Right lobe of liver (tissue), 6 donors: ENCODE measurements around the gene CACNA1B. TPM values are rescaled to one million over a fixed set of nuclear protein-coding genes. Genes with fewer than 3 reads are reported as not detected.

Experiments used
- ATAC-seq, 4 donors: fragments of 200-7000 bp; cut with Tn5 transposase; one replicate each; pipeline ENCODE4 v1.9.1; 2020; ENCODE audit warnings: mild to moderate bottlenecking in 4 of 4, moderate library complexity in 4 of 4
- DNase-seq, 3 donors: peaks; one replicate each; pipeline ENCODE4 v3.0.0-alpha.2; 2020
- H3K27ac ChIP-seq, 3 donors: fragments of 200-600 bp; one replicate each; pipeline ENCODE4 v1.8.0; 2022
- H3K27me3 ChIP-seq, 2 donors: fragments of 200-600 bp; one replicate each; pipeline ENCODE4 v1.8.0; 2022
- H3K36me3 ChIP-seq, 4 donors: fragments of 200-600 bp; sonication (generic) in 1 of 4; one replicate each; pipeline versions ENCODE4 v1.5.1 to v1.8.0; 2017 to 2022; ENCODE audit warnings: control low read depth in 1 of 4
- H3K4me1 ChIP-seq, 4 donors: fragments of 200-600 bp; sonication (generic) in 1 of 4; one replicate each; pipeline versions ENCODE4 v1.5.1 to v1.8.0; 2017 to 2022; ENCODE audit warnings: control low read depth in 1 of 4
- H3K4me3 ChIP-seq, 3 donors: fragments of 200-600 bp; one replicate each; pipeline ENCODE4 v1.8.0; 2022
- H3K9me3 ChIP-seq, 4 donors: fragments of 200-600 bp; sonication (generic) in 1 of 4; one replicate each; pipeline versions ENCODE4 v1.5.1 to v1.8.0; 2017 to 2022; ENCODE audit warnings: control low read depth in 1 of 4
- CTCF ChIP-seq, 4 donors: fragments of 200-600 bp in 3 of 4; fragments of 450-650 bp in 1 of 4; IDR thresholded peaks; one replicate each; pipeline versions ENCODE4 v1.5.1 to v1.8.0; 2016 to 2022; ENCODE audit warnings: antibody characterized with exemption in 4 of 4, mild to moderate bottlenecking in 2 of 4
- POLR2A ChIP-seq: fragments of 450-650 bp; IDR thresholded peaks from one replicate; pipeline ENCODE4 v1.6.1; 2017; ENCODE audit warnings: antibody characterized with exemption, mild to moderate bottlenecking
- WGBS: methylation state at CpG from one replicate; pipeline ENCODE4 v1.1.6; 2018; ENCODE audit warnings: low coverage, low lambda C conversion rate; ENCODE audit not compliant: insufficient coverage; ENCODE audit errors: missing lambda C conversion rate; 5-methylcytosine and 5-hydroxymethylcytosine counted together
- intact Hi-C, 2 donors: fragments of 100-400 bp; cut with DNase I; formaldehyde crosslinking; loops; one replicate each; pipeline versions ENCODE4 v1.11.2 to v1.14.1; 2022
- total RNA-seq, 6 experiments: library from RNA; depleted of rRNA in 2 of 6; stranded (reverse); fragments of >200 nt in 2 of 6; fragmentation: NEBNext Ultra II Directional in 3 of 6; extraction: Animal tissue kit (Norgen Biotek cat#: 25700) in 3 of 6; gene quantifications; one replicate each; pipeline versions ENCODE4 v1.1.0 to v1.2.4, GENCODE V29; 2016 to 2023
- donor health status: DM: no; HTN: yes; CAD: no.
- donor health status: DM: no; HTN: no; CAD: no.
- donor health status: DM: no; HTN: no; CAD: no.
- donor health status: DM: no; HTN: yes; CAD: no.
- donor health status: DM: no; HTN: yes; CAD: no.

The CACNA1B gene
- total RNA-seq, 6 experiments from 2014 or later: not detected

GRCh38 chr9:137913771-137914767 is 36.5 kb downstream of the CACNA1B start:
- H3K27ac ChIP-seq: no peak overlapping the region
- no peaks in the 10 kb centered on the region for H3K36me3 ChIP-seq
- ATAC-seq (no peak), DNase-seq (no peak)
- TF ChIP-seq POLR2A (no peak), CTCF (IDR thresholded peaks at IDR 0.05) (no peak)
- H3K4me1 ChIP-seq: no peaks in the 10 kb centered on the region
- WGBS: 64% methylated on average over 3 of the region's 5 CpGs
- H3K9me3 ChIP-seq: no peaks in the 10 kb centered on the region
- no peaks in the 10 kb centered on the region for H3K27me3 ChIP-seq
- intact Hi-C loops: no loop called here
- H3K4me3 ChIP-seq: no peak overlapping the region

GRCh38 chr9:137916540-137916939 is 39.0 kb downstream of the CACNA1B start:
- no peaks in the 10 kb centered on the region for H3K27me3 ChIP-seq
- 68% methylated on average over 11 of the region's 11 CpGs for WGBS
- no peak for ATAC-seq

GRCh38 chr9:137917116-137917515 is 39.5 kb downstream of the CACNA1B start:
- intact Hi-C loops: no loop called here
- Histone ChIP-seq H3K27me3 (no peaks in the 10 kb centered on the region), H3K9me3 (no peaks in the 10 kb centered on the region), H3K4me1 (no peaks in the 10 kb centered on the region), H3K4me3 (no peak overlapping the region), H3K27ac (no peak overlapping the region), H3K36me3 (no peaks in the 10 kb centered on the region)
- TF ChIP-seq CTCF (IDR thresholded peaks at IDR 0.05) (no peak), POLR2A (no peak)
- DNase-seq: no peak
- WGBS: 100% methylated on average over 1 of the region's 8 CpGs
- ATAC-seq: no peak

More at GRCh38 chr9:137916540-137916939, 39.0 kb downstream of the CACNA1B start:
- Histone ChIP-seq H3K9me3 (no peaks in the 10 kb centered on the region), H3K36me3 (no peaks in the 10 kb centered on the region), H3K4me3 (no peak overlapping the region), H3K4me1 (no peaks in the 10 kb centered on the region), H3K27ac (no peak overlapping the region)
- intact Hi-C loops: no loop called here
- DNase-seq: no peak
- TF ChIP-seq POLR2A (no peak), CTCF (IDR thresholded peaks at IDR 0.05) (no peak)

GRCh38 chr9:137917795-137918194 is 40.2 kb downstream of the CACNA1B start:
- Histone ChIP-seq H3K36me3 (no peaks in the 10 kb centered on the region), H3K9me3 (no peaks in the 10 kb centered on the region), H3K4me1 (no peaks in the 10 kb centered on the region), H3K27me3 (no peaks in the 10 kb centered on the region), H3K27ac (no peak overlapping the region), H3K4me3 (no peak overlapping the region)
- TF ChIP-seq CTCF (IDR thresholded peaks at IDR 0.05) (no peak), POLR2A (no peak)
- 46% methylated on average over 3 of the region's 13 CpGs for WGBS
- DNase-seq: no peak
- no peak for ATAC-seq
- intact Hi-C loops: no loop called here
